ENCODE data around the gene HMCES.
"Not testable (repeated sequence)": the region's sequence is repeated elsewhere in the genome, so short reads cannot be mapped to it uniquely, and the experiment has no call there.

The HMCES gene

DNA sequence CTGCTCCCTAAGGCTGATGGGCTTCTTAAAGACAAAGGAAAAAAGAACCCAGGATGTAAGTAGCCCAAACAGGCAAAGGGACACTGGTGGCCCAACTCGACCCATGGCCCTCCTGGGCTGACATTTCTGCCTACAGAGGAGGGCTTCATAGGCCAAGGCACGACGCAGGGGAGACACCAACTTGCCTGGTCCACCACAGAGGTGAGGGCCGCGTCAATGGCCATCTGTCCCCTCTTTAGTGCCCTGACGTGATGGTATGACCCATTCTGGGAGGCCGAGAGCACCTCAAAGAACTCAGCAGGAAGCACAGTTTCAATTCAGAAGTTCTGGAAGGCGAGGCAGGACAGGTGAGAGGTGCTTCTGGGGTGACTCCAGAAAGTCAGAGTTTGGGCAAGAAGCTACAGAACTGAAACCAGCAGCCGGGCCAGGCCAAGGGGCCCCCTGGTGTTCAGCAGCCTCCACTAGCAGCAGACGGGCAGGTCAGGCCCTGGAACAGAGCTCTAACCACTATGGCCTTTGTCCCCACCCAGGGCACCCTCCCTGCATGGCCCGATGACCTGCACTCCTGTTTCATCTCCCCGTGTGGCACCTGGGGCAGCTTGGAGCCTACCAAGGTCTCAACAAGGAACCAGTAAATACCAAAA lies 45.1 kb downstream of the HMCES start:
- DNase-seq = no peak

DNA sequence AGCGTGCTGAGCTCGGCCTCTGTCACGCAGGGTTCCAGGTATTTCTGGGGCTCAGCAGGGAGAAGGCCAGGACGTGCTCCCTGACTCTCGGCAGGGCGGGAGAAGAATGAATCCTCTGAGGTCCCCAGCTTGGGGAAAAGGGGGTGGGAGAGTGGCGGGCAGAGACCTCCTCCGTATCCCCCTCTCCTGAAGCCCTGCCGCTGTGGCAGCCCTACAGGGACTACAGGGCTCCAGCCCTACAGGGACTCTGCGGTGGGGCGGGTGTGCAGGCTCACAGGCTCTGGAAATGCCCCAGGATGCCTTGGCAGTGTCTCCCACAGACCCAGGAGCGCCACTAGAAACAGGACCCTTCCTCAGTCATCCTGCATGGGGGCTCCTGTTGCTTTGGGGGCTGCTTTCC lies 46.2 kb downstream of the HMCES start:
- DNase-seq = no peak

GRCh38 chr3:129325383-129325782 lies 46.7 kb downstream of the HMCES start:
- DNase-seq = no peak

DNA sequence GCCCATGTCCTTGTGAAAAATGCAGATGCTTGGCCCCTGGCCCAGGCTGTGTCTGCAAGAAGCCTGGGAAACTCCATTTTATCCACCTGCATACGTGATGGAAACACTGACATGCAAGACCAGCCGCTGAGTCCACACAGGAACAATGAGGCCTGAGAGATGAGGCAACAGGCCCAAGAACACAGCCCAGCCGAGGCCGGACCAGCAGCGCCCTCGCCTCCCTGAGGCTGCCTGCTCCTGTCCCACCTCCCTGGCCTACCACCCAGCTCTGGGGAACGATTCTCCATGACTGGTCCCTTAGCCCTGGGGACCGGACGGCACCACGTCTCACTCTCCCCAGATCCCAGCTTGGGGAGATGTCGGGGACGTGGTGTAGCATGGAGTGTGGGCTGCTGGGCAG lies 47.5 kb downstream of the HMCES start:
- DNase-seq = no peak

GRCh38 chr3:129326595-129326994 lies 47.9 kb downstream of the HMCES start:
- DNase-seq = no peak

- no peak for DNase-seq
These were observed 48.8 kb downstream of the HMCES start for GRCh38 chr3:129327510-129327909.

DNA sequence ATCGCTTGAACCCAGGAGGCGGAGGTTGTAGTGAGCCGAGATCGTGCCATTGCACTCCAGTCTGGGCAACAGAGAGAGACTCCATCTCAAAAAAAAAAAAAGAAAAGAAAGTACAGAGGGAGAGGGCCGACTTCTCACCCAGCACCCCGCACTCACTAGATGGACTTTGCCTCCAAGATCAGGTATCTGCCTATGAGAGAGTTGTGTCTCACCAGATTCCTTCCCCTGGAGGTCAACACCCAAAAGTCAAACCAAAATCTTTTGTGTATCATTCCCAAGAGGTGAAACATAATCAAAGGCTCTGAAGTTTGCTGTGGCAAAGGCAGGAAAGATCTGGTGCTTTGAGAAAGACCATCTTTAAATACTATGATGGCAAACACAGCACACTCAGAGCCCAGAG lies 51.2 kb downstream of the HMCES start:
- DNase-seq = no peak

- DNase-seq = no peak
These were observed 51.7 kb downstream of the HMCES start for GRCh38 chr3:129330409-129330808.

- no peak for DNase-seq
These were observed 55.2 kb downstream of the HMCES start for GRCh38 chr3:129333891-129334290.

DNA sequence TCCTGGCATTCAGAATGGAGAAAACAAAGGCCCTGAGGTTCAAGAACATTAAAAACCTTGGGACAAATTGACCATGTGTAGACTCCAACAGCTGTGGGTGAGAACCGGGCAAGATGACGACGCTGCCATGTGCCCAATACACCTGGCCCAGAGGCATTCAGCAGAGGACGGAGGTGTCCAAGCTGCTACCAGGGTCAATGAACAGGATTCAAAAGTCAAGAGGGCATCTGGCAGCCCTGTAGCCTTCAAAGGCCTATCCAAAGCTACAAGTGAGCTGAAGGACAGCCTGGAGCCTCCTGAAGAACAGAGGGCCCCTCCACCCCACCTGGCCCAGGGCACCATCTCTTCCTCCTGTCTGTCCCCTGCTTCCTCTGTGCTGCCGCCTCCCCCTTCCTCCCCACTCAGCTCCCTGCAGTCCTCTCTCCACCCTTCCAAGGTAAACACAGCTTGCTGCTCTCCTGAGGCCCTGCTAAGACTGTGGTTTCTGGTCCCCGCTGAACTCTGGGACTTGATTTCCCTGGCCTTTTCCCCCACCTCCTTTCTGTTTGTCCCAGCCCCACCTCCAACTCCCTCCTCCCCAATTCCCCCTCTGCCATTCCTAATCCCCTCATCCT lies 57.5 kb downstream of the HMCES start:
- DNase-seq = no peak

- not testable (repeated sequence) for DNase-seq
These were observed 59.0 kb downstream of the HMCES start for GRCh38 chr3:129337719-129338118.

DNA sequence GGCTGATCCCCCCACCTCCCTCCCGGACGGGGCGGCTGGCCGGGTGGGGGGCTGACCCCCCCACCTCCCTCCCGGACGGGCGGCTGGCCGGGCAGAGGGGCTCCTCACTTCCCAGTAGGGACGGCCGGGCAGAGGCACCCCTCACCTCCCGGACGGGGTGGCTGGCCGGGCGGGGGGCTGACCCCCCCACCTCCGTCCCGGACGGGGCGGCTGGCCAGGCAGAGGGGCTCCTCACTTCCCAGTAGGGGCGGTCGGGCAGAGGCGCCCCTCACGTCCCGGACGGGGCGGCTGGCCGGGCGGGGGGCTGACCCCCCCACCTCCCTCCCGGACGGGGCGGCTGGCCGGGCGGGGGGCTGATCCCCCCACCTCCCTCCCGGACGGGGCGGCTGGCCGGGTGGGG lies 60.5 kb downstream of the HMCES start:
- not testable (repeated sequence) for DNase-seq

DNA sequence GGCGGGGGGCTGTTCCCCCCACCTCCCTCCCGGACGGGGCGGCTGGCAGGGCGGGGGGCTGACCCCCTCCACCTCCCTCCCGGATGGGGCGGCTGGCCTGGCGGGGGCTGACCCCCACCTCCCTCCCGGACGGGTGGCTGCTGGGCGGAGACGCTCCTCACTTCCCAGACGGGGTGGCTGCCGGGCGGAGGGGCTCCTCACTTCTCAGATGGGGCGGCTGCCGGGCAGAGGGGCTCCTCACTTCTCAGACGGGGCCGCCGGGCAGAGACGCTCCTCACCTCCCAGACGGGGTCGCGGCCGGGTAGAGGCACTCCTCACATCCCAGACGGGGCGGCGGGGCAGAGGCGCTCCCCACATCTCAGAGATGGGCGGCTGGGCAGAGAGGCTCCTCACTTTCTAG lies 61.2 kb downstream of the HMCES start:
- not testable (repeated sequence) for DNase-seq

DNA sequence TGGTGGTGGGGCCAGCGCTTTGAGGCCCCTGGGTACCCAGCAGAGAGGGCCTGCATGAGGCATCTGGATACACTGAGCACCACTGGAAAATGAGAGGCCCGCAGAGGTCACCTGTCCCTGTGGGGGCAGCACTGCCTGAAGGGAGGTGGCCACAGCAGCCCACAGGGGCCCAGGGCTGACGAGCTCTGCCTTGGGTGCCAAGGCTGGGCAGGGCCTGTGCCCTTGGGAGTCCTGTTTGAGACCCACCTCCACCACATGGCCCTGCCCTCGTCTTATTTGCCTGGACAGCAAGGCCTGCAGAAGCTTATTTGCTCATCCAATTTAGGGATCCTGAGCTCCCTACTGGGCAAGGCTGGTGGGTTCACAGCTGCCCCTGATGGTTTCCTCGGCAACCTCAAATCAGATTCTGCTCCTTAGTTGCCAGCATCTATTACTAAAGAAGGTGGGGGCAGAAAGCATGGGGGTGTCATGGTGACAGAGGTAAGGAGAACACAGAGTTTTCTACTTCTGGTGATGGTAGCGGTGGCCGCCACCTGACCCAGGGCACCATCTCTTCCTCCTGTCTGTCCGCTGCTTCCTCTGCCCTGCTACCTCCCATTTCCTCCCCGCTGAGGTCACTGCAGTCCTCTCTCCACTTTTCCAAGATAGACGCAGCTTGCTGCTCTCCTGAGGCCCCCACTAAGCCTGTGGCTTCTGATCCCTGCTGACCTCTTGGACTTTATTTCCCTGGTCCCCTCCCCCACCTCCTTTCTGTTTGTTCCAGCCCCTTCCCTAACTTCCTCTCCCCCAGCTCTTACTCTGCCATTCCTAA lies 62.9 kb downstream of the HMCES start:
- DNase-seq = no peak

DNA sequence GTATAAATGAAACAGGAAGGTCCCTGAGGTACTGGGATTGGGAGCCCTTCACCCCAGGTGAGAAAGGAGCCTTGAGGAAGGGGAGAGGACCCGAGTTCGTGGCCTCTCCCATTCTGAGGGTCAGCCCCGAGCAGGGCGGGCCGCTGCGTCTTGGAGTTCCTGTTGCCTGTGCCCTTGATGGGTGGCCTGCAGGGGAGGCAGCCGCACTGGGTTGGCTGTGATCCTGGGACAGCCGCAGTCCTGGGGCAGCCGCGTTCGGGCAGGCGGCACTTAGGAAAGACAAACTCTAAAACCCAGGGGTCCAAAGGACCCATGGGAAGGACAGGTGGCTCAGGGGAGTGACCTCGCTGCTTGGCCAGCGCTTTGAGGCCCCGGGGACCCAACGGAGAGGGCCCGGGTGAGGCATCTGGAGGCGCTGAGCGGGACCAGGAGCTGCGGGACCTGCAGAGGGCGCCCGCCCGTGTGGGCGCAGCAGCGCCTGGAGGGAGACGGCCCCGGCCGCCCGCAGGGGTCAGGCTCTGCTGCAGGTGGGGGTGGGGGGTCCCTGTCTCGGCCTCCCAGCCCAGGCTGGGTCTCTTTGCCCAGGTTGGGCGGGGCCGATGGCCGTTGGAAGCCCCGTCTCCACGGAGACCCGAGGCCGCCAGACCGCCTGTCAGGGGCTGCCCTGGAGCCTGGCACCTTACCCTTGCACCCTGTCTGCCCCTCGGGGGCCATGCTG lies 65.1 kb downstream of the HMCES start:
- peak; percentile 19 for DNase-seq

DNA sequence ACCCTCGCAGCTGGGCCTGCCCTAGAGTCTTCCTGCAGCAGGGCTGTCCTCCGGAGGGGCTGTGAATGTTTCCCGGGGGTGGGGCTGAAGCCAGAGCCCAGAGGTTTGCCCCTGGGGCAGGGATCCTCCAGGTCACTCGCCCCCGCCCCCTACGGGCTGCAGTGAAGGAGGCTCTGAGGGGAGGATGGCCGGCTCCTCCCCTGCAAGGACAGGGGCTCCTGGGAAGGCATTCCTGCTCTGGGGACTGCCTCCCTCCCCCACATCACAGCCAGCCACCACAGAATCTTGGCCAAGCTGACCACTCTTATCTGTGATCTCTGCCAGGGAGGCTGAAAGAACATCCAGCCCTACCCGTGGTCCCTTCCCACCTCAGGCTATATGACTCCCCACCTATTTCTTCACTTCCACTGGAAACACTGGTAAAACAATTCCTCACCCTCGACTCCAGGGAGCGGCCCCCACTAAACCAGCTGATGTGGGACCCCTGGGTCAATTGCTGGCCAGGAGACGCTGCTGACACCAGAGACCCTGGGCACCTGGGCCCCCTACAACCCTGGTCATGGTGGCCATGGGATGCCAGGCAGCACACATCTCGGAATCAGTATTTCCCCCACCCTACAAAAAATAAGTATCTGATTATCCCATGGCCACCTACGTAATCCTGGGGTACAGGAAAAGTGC lies 66.0 kb downstream of the HMCES start:
- DNase-seq = peak; percentile 33

DNA sequence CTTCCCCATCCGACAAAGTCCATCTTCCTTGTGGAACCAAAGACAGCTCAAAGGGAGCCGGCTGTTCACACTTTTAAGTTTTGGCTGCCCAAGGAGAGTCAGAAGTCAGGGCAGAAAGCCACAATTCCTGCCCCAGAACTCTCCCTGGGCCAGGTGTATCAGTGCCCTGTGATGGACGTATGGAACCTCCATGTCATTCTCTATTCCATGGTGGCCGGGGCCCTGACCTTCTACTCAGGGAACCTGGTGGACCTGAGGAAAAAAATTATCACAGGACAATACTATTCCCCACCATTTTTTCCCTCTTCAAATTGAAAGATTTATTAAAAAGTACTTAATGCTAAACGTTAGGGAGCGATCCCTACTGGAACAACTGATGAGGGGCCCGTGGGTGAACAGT lies 66.6 kb downstream of the HMCES start:
- DNase-seq = no peak

DNA sequence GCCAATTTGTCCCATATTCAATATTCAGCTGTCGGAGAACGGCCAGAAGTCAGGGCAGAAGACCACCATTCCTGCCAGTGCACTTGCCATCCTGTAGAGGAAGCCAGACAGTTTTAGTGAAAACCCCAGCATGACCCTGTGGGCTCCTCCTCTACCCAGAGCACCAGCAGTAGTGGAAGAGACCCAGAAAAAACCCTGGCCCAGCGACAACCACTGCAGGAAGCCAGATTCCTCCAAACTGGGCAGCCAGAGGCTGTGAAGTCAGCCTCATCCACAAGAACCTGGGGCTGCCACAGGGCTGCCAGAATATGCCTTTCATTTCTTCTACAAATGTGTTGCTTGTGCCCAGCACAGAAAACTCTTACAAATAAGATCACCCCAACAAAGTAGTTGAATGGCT lies 67.3 kb downstream of the HMCES start:
- DNase-seq = no peak

- no peak for DNase-seq
These were observed 68.2 kb downstream of the HMCES start for GRCh38 chr3:129346695-129347457.

DNA sequence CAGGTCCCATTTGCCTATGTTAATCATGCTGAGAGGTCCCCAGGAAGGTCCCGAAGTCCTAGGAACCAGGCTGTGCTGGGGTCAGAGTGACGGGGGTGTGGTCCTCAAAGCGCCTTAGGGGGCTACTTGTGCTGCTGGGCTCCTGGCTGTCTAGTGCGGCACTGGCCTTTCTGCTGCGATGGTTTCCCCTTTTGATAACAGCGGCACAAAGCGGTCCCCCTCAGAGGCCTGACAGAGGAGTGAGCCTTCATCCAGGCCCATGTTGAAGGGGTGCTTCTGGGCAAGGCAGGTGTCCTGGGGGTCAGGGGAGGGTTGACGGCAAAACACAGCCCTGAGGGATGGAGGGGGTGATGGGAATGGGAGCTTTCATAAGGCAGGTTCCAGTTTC lies 68.8 kb downstream of the HMCES start:
- DNase-seq = no peak

DNA sequence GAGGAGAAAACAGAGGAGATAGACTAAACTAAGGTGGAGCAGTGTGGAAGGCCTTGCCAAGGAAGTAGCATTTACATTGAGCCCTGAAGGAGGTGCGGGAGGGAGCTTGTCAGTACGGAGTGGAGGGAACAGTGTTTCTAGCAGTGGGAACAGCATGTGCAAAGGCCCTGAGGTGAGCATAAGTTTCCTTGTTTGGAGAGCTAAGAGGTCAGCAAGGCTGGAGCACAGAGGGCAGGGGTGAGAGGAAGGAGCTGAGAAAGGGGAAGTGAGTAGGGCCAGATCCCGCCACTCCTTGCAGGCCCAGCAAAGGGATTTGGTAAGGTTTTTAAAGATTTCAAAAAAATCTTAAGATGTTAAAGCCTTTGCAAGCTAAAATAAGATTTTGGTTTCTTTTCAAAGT lies 70.1 kb downstream of the HMCES start:
- DNase-seq = no peak

DNA sequence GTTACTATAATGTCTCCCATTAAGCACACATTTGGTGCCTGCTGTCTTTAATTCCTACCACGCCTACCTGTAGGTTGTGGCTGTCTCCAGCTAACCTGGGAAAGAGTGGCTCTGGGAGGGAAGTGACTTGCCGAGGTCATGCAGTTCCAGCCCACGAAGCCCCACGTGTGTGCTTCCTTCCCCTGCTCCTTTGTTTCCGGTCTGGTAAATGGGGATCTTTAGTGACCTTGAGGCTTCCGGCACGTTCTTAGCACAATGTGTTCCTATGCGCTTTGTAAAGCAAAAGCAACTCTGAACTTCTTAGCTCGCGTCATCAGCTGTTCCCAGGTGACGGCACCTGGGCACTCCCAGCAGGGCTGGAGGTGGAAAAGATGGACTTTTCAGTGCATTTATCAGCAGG lies 70.5 kb downstream of the HMCES start:
- DNase-seq = not testable (repeated sequence)
